Calu3 (cell line): ENCODE results near the gene BTG4. TPM values are rescaled to one million over a fixed set of nuclear protein-coding genes. Genes with fewer than 3 reads are reported as not detected.
A peak's percentile ranks its signal among the peaks of the same experiment; 100 is the strongest.

Source experiments
- Bru-seq: library from RNA; stranded (reverse); fragments of 400-500 nt; gene quantifications from one replicate; lab custom pipeline; 2021; lab: Mats Ljungman, UMichigan
- BruChase-seq, 2 experiments: library from RNA; stranded (reverse); fragments of 400-500 nt; gene quantifications; one replicate each; lab custom pipeline; 2021; lab: Mats Ljungman, UMichigan
- BruUV-seq: library from RNA; stranded (reverse); fragments of 400-500 nt; replicated peaks from 2 replicates; lab custom pipeline; 2021; lab: Mats Ljungman, UMichigan
- CTCF ChIA-PET: fragments of 300-600 bp; sonication (Branson Sonifier 250); formaldehyde crosslinking; loops from one replicate; lab custom pipeline; 2022; ENCODE audit warnings: antibody characterized with exemption; lab: Charles Lee
- DNase-seq: peaks from one replicate; pipeline ENCODE4 v3.0.0; 2022
- H3K27ac Mint-ChIP-seq: one replicate; pipeline ENCODE4 v1.8.0; 2022; ENCODE audit warnings: mixed read lengths; ENCODE audit not compliant: unreplicated experiment
- H3K27me3 Mint-ChIP-seq: one replicate; pipeline ENCODE4 v1.8.0; 2022; ENCODE audit warnings: mixed read lengths; ENCODE audit not compliant: unreplicated experiment
- H3K36me3 Mint-ChIP-seq: one replicate; pipeline ENCODE4 v1.8.0; 2022; ENCODE audit warnings: mild to moderate bottlenecking, moderate library complexity, mixed read lengths; ENCODE audit not compliant: insufficient read depth, unreplicated experiment
- H3K4me1 Mint-ChIP-seq: one replicate; pipeline ENCODE4 v1.8.0; 2022; ENCODE audit warnings: mild to moderate bottlenecking, low read depth, mixed read lengths; ENCODE audit not compliant: unreplicated experiment
- H3K4me3 Mint-ChIP-seq: one replicate; pipeline ENCODE4 v1.8.0; 2022; ENCODE audit warnings: mild to moderate bottlenecking, low read depth, moderate library complexity, mixed read lengths; ENCODE audit not compliant: unreplicated experiment
- H3K9me3 Mint-ChIP-seq: one replicate; pipeline ENCODE4 v1.8.0; 2022; ENCODE audit warnings: low read depth, mixed read lengths; ENCODE audit not compliant: unreplicated experiment
- CTCF ChIP-seq: fragments of 200-600 bp; IDR thresholded peaks from one replicate; pipeline ENCODE4 v1.8.0; 2022; ENCODE audit warnings: antibody characterized with exemption; ENCODE audit not compliant: unreplicated experiment
- intact Hi-C: fragments of 100-400 bp; cut with micrococcal nuclease; formaldehyde crosslinking; loops from one replicate; pipeline ENCODE4 v1.10.0; 2022; ENCODE audit not compliant: unreplicated experiment
- long read RNA-seq: library from polyadenylated mRNA; stranded (forward); transcript quantifications from one replicate; pipeline ENCODE4 v2.0.0, GENCODE V29; 2022
- total RNA-seq: library from RNA; stranded (reverse); gene quantifications from 2 replicates; pipeline ENCODE4 v1.2.3, GENCODE V29; 2022

Gene BTG4
- not detected in 2 replicates for total RNA-seq
- Bru-seq, nascent RNA, result percentile 6 among the genes with signal in this experiment
- BruChase-seq, experiment 1, labeled RNA remaining after a 6-hour chase, result percentile 7 among the genes with signal in this experiment
- percentile 11 among the genes with signal in this experiment for BruChase-seq, experiment 2, labeled RNA remaining after a 2-hour chase
- long read RNA-seq, partial matches to known transcripts, result 1 of 1 reads
- long read RNA-seq, other reads (novel, unspliced or antisense), result 0 of 1 reads

DNA sequence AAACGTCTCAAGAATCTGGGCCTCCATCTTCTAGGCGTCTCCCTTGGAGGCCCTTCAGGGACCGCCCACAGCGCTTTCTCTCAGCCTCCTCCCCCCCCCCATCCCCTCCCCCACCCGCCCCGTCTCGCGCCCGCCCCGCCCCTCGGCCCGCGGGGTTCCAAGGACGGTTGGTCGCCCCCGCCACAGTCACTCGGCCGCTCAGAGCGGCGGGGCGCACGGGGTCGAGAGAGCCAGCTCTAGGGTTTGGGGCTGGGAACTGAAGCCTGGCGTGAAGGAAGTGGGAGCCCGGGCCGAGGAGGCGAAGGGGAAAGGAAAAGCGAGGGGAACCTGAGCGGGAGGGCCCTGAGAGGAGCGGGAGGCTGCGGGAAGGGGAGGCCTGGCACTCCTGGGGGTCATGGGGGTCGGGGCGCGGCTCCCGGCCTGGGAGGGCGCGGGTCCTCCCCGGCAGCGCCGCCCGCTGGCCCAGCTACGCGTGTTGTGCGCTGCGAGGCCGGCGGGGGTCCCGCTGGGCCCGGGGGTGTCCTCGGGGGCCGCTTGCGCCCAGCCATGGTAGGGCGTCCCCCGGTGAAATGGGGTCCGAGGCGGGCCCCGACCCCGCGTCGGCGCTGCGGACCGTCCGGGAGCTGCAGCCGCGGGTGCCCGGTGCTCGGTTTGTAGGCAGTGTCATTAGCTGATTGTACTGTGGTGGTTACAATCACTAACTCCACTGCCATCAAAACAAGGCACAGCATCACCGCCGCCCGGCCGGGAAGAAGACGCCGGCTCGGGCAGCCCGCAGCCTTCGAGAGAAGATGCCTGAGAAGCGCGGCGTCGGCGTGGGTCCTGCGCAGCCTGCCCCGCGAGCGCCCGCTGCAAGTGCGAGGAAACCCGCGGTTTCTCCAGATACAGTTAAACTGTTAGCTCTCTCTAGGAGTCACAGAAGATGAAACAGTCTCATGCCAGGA lies at the start of gene BTG4:
BTG4 (minus strand) TSS at position 91 of the 944 bp plus-strand sequence. CDS start 13,610 bp downstream, outside the sequence.
- CTCF ChIA-PET, result interaction anchor here (0.6 to 1.6 kb wide), 3 partner anchors 11 to 358 kb away, joined by 3 to 12 read pairs (median 3); no protein-coding TSS in a partner anchor
- H3K36me3 Mint-ChIP-seq, result no peaks in the 10 kb centered on the region
- H3K4me3 Mint-ChIP-seq, result peak within 1 kb of the TSS; percentile 65
- TF ChIP-seq CTCF, result no peak
- BruUV-seq, result no TSS peak
- intact Hi-C loops, result loop anchor here (2.0 kb wide), 1 partner anchor 46 kb away; no protein-coding TSS in a partner anchor
- peak within 1 kb of the TSS; percentile 38 for H3K27ac Mint-ChIP-seq
- DNase-seq, result peak; percentile 15
- H3K4me1 Mint-ChIP-seq, result no peaks in the 10 kb centered on the region
- no peaks in the 10 kb centered on the region for H3K9me3 Mint-ChIP-seq
- H3K27me3 Mint-ChIP-seq, result peaks cover 6% of the 10 kb centered on the region

GRCh38 chr11:111561791-111562325 lies 49.7 kb upstream of the BTG4 start:
- H3K4me1 Mint-ChIP-seq, result peaks cover 26% of the 10 kb centered on the region
- peak; percentile 47 for DNase-seq
- H3K4me3 Mint-ChIP-seq, result no peak overlapping the region
- intact Hi-C loops, result no loop called here
- peak overlapping the region; percentile 93 for H3K27ac Mint-ChIP-seq
- no TSS peak for BruUV-seq
- no peaks in the 10 kb centered on the region for H3K9me3 Mint-ChIP-seq
- no peaks in the 10 kb centered on the region for H3K36me3 Mint-ChIP-seq
- TF ChIP-seq CTCF, result no peak
- CTCF ChIA-PET, result interaction anchor here (1.3 kb wide), 1 partner anchor 107 kb away, joined by 3 read pairs; no protein-coding TSS in a partner anchor
- no peaks in the 10 kb centered on the region for H3K27me3 Mint-ChIP-seq

GRCh38 chr11:111561306-111561705 lies 49.1 kb upstream of the BTG4 start:
- Mint-ChIP-seq H3K36me3 (no peaks in the 10 kb centered on the region), H3K27me3 (no peaks in the 10 kb centered on the region), H3K27ac (peak overlapping the region; percentile 93), H3K4me1 (peaks cover 26% of the 10 kb centered on the region), H3K4me3 (no peak overlapping the region), H3K9me3 (no peaks in the 10 kb centered on the region)
- BruUV-seq, result no TSS peak
- TF ChIP-seq CTCF, result no peak
- intact Hi-C loops, result no loop called here
- no peak for DNase-seq
- CTCF ChIA-PET, result interaction anchor here (1.3 kb wide), 1 partner anchor 106 kb away, joined by 3 read pairs; no protein-coding TSS in a partner anchor

DNA sequence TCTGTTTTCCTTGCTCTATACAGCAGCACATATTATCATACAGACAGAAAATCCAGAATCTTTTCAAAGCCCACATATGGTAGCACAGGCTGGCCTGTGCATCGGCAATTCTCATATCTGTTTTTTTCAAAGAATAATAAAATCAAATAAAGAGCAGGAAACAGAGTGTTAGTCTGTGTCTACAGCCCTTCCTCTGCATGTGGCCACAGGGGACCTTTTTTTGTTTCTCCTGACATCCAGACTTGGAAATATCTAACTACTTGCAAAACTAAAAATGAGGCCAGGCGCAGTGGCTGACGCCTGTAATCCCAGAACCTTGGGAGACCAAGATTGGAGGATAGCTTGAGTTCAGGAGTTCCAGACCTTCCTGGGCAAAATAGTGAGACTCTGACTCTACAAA lies 48.6 kb upstream of the BTG4 start:
- Mint-ChIP-seq H3K4me3 (no peak overlapping the region), H3K27ac (no peak overlapping the region), H3K9me3 (no peaks in the 10 kb centered on the region), H3K36me3 (no peaks in the 10 kb centered on the region), H3K27me3 (no peaks in the 10 kb centered on the region), H3K4me1 (peaks cover 26% of the 10 kb centered on the region)
- intact Hi-C loops, result no loop called here
- no peak for TF ChIP-seq CTCF
- DNase-seq, result no peak
- CTCF ChIA-PET, result interaction anchor here (1.3 kb wide), 1 partner anchor 106 kb away, joined by 3 read pairs; no protein-coding TSS in a partner anchor
- BruUV-seq, result no TSS peak
